Measurements from ENCODE around the gene SZRD1. TPM values are rescaled to one million over a fixed set of nuclear protein-coding genes. Genes with fewer than 3 reads are reported as not detected.

Gene SZRD1
- total RNA-seq, 1 experiment from 2014 or later, result 114 TPM

GRCh38 chr1:16397120-16397519, 30.1 kb downstream of the SZRD1 start:
- H3K27me3 ChIP-seq (ENCODE audit: insufficient read depth, low read depth), result no peaks in the 10 kb centered on the region
- no peak overlapping the region for H3K4me2 ChIP-seq
- no TSS peak for BruUV-seq (replicated peaks)
- POLR2A ChIA-PET (ENCODE audit: unreplicated experiment), result no interaction called here
- H3K9me3 ChIP-seq (ENCODE audit: insufficient read depth, low read depth), result no peaks in the 10 kb centered on the region
- 0 out of 2 replicates have a peak, but pooled peaks cover under 1% of the 10 kb centered on the region for H3K79me2 ChIP-seq (ENCODE audit: low read depth)
- CTCF ChIA-PET, result no interaction called here
- no peak for DNase-seq
- H3K4me1 ChIP-seq (replicated peaks; ENCODE audit: insufficient read depth), result no peaks in the 10 kb centered on the region
- TF ChIP-seq EZH2 (IDR thresholded peaks at IDR 0.05; ENCODE audit: low read depth) (no peak), CTCF (conservative IDR thresholded peaks at IDR 0.05) (no peak)
- H3K9me2 ChIP-seq (ENCODE audit: insufficient read depth), result no peaks in the 10 kb centered on the region
- H2AFZ ChIP-seq, result no peak overlapping the region
- no peaks in the 10 kb centered on the region for H3F3A ChIP-seq (ENCODE audit: insufficient read depth, low read depth)
- H3K4me3 ChIP-seq, result no peak overlapping the region
- H4K20me1 ChIP-seq (ENCODE audit: insufficient read depth), result peaks cover 3% of the 10 kb centered on the region; the same call in 1 of the 2 replicates
- no peaks in the 10 kb centered on the region for H3K36me3 ChIP-seq (ENCODE audit: low read depth)
- no peak overlapping the region for H3K27ac ChIP-seq
- intact Hi-C loops (cut with micrococcal nuclease; ENCODE audit: unreplicated experiment), result no loop called here

- Histone ChIP-seq H3K27ac (no peak overlapping the region), H3F3A (ENCODE audit: insufficient read depth, low read depth) (no peaks in the 10 kb centered on the region), H3K27me3 (ENCODE audit: insufficient read depth, low read depth) (no peaks in the 10 kb centered on the region), H3K9me3 (ENCODE audit: insufficient read depth, low read depth) (no peaks in the 10 kb centered on the region), H3K4me3 (no peak overlapping the region), H4K20me1 (ENCODE audit: insufficient read depth) (no peaks in the 10 kb centered on the region; the same call in 1 of the 2 replicates), H3K79me2 (ENCODE audit: low read depth) (no peaks in the 10 kb centered on the region), H2AFZ (no peak overlapping the region), H3K36me3 (ENCODE audit: low read depth) (no peaks in the 10 kb centered on the region), H3K4me2 (no peak overlapping the region), H3K9me2 (ENCODE audit: insufficient read depth) (no peaks in the 10 kb centered on the region), H3K4me1 (replicated peaks; ENCODE audit: insufficient read depth) (no peaks in the 10 kb centered on the region)
- ChIA-PET CTCF (no interaction called here), POLR2A (ENCODE audit: unreplicated experiment) (no interaction called here)
- no TSS peak for BruUV-seq (replicated peaks)
- TF ChIP-seq EZH2 (IDR thresholded peaks at IDR 0.05; ENCODE audit: low read depth) (no peak), CTCF (conservative IDR thresholded peaks at IDR 0.05) (no peak)
- intact Hi-C loops (cut with micrococcal nuclease; ENCODE audit: unreplicated experiment), result no loop called here
- DNase-seq, result no peak
Measured at GRCh38 chr1:16398371-16398953, 31.4 kb downstream of the SZRD1 start.

GRCh38 chr1:16402742-16403141, 35.7 kb downstream of the SZRD1 start:
- H3K27ac ChIP-seq, result no peak overlapping the region
- ChIA-PET CTCF (no interaction called here), POLR2A (ENCODE audit: unreplicated experiment) (no interaction called here)
- DNase-seq, result no peak
- H3K9me3 ChIP-seq (ENCODE audit: insufficient read depth, low read depth), result no peaks in the 10 kb centered on the region
- H4K20me1 ChIP-seq (ENCODE audit: insufficient read depth), result no peaks in the 10 kb centered on the region
- H3K36me3 ChIP-seq (ENCODE audit: low read depth), result no peaks in the 10 kb centered on the region
- no peak for TF ChIP-seq CTCF (conservative IDR thresholded peaks at IDR 0.05)
- no peak for TF ChIP-seq EZH2 (IDR thresholded peaks at IDR 0.05; ENCODE audit: low read depth)
- no peaks in the 10 kb centered on the region for H3K79me2 ChIP-seq (ENCODE audit: low read depth)
- no peak overlapping the region for H2AFZ ChIP-seq
- H3K9me2 ChIP-seq (ENCODE audit: insufficient read depth), result no peaks in the 10 kb centered on the region
- no peaks in the 10 kb centered on the region for H3K27me3 ChIP-seq (ENCODE audit: insufficient read depth, low read depth)
- H3K4me2 ChIP-seq, result no peak overlapping the region
- intact Hi-C loops (cut with micrococcal nuclease; ENCODE audit: unreplicated experiment), result no loop called here
- no peaks in the 10 kb centered on the region for H3F3A ChIP-seq (ENCODE audit: insufficient read depth, low read depth)
- no peak overlapping the region for H3K4me3 ChIP-seq
- H3K4me1 ChIP-seq (replicated peaks; ENCODE audit: insufficient read depth), result no peaks in the 10 kb centered on the region
- no TSS peak for BruUV-seq (replicated peaks)
